SKM-1 (cell line): ENCODE measurements around the gene ZNFX1.
"Not testable (repeated sequence)": the region's sequence is repeated elsewhere in the genome, so short reads cannot be mapped to it uniquely, and the experiment has no call there.

Experiments used
- DNase-seq: peaks from one replicate; lab custom pipeline; 2025; ENCODE audit not compliant: unreplicated experiment; lab: John Stamatoyannopoulos, UW

ZNFX1 gene

GRCh38 chr20:49278036-49278817, at the start of gene ZNFX1:
Gene ZNFX1 (minus strand): TSS chr20:49278057. CDS start chr20:49275839, 2,218 bp downstream.
- DNase-seq = peak; percentile 95

- DNase-seq = no peak
Observed at GRCh38 chr20:49326026-49326425, 48.2 kb upstream of the ZNFX1 start.

GRCh38 chr20:49324306-49324705, 46.4 kb upstream of the ZNFX1 start:
- DNase-seq = no peak

GRCh38 chr20:49323622-49324238, 45.9 kb upstream of the ZNFX1 start:
- no peak for DNase-seq

DNA sequence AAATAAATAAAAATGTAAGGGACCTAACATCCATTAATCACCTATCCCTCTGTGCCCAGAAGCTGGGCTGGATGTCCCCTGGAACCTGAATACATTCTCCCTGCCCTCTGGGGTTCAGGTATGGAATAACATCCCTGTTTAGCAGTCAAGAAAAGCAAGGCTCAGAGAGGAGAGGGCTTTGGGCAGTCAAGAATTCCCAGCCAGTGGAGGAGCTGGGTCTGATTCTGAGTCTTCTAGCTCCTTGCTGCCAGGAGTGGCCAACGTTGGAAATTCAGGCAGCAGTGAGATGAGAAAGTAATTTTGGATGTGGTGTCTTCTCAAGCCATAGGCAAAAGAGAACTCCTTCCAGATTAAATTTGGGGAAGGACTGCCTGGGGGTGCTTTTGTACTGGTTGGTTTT, 42.6 kb upstream of the ZNFX1 start:
- DNase-seq = no peak

- no peak for DNase-seq
Observed at GRCh38 chr20:49319208-49319809, 41.5 kb upstream of the ZNFX1 start.

DNA sequence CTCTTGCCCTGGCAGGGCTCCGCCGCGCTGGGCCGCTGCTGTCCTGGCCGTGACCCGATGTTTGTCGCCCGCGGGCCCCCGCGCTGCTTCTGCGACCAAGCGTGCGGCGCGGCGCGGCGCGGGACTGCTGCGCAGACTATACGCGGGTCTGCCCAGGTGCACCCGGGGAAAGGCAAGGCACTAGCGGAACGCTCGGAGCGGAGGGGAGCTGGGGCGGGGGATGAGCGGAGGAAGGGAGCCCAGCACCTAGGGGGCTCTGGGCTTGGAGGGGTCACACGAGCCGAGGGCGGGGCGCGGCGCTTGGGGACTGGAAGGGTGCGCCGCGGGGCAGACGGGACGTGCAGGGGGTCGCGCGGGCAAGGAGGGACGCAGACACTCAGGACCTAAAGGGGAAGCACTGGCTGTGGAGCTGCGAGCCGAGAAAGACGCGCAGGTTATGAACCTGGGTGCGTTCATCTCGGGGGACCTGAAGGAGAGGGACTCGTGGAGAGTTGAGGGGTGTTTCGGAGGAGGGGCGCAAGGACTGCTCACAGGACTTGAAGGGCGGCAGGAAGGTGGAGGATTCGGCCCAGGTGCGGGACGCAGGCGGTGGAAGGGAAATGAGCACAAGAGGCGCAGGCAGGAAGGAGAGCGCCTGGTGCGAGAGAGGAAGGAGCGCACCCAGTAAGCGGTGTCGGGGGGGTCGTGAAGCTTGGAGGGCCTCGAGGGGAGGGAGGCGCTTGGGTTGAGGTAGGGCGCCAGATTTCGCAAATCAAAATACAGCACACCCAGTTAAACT, 40.8 kb upstream of the ZNFX1 start:
- no peak for DNase-seq

- no peak for DNase-seq
Observed at GRCh38 chr20:49318091-49318429, 40.2 kb upstream of the ZNFX1 start.

GRCh38 chr20:49316704-49317103, 38.8 kb upstream of the ZNFX1 start:
- no peak for DNase-seq

GRCh38 chr20:49315580-49315979, 37.7 kb upstream of the ZNFX1 start:
- DNase-seq = no peak

DNA sequence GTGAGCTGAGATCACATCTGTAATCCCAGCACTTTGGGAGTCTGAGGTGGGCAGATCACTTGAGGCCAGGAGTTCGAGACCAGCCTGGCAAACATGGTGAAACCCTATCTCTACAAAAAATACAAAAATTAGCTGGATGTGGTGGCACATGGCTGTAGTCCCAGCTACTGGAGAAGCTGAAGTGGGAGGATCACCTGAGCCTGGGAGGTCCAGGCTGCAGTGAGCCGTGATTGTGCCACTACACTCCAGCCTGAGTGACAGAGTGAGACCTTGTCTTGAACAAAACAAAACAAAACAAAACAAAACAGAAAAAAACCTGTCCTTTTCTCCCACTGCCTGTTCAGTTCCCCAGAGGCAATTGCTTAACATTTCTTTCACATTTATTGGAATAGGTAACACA, 36.2 kb upstream of the ZNFX1 start:
- DNase-seq = not testable (repeated sequence)

DNA sequence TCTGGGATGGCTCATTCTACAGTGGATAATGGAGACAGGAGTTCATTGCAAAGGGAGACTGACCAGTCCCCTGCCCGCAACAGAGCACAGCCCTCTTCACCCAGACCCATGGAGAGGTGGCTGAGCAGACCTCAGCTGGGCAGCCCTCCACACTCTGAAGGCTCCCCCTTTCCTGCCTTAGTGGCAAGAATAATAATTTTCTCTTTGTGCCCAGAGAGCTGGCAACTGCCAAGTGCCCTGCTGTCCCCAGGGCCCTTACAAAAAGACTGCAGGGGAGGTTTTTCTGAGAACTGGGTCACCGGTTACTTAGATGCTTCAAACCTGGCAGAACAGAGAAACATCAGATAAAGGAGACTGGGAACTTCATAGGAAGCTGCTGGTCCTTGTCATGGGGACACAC, 35.4 kb upstream of the ZNFX1 start:
- DNase-seq = no peak

DNA sequence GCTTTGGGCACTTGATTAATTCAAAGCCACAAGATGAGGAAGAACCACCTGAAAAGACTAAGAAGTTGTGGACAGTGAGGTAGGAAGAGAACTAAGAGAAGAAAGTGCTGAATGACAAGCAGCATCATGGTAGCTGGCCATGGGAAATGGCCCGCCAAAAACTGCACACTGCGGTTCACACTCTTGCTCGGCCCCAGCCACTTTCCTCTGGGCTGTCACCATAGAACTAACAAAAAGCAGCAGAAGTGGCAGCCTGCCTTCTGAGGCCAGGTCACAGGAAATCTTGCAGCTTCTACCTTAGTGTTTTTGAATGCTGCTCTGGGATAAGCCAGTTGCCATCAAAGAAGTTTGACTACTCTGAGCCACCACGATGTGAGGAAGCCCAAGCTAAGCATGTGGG, 34.8 kb upstream of the ZNFX1 start:
- DNase-seq = no peak

GRCh38 chr20:49310705-49311104, 32.8 kb upstream of the ZNFX1 start:
- DNase-seq = no peak

DNA sequence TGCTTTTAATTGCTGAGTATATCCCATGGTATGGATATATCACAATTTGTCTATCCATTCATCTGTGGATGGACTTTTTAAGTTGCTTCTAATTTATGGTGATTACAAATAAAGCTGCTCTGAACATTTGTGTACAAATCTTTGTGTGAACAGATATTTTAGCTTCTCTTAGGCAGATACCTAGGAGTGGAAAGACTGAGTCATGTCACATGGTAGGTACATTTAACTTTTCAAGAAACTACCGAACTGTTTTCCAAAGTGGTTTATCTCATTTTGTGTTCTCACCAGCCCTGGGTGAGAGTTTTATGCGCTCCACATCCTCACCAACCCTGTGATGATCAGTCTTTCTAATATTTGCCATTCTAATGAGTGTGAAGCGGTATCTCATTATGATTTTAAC, 31.0 kb upstream of the ZNFX1 start:
- no peak for DNase-seq

DNA sequence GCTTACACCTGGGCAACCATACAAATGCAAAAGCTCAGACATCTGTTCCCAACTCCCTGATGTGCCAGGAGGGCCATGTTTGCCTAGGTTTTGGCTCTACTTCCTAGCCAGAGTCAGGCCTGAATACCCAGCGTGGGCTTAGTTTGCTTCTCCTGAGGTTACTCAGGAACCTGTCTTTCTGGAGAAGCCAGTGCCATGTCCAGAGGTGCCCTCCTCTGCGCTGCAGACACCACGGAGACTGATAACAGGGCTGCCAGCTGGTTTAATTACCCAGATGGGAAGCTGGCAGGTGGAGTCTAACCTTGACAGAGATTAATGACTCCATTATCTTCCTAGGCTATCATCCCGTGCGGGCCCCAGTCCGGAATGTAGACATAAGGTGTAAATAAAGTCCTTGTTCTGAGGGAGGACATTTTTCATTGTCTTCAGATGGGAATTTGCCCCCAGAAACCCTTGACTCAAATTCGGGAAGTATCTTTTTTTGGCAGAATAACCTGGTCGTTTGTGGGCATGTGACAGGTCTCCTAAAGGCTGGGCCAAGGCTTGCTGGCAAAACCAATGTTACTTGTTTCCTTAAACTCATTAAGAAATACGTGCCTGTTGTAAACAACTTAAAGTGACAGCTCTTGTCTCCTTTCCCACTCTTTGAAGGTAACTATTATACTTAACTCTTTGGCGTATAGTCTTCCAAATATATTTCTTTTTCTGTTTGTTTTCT, 29.2 kb upstream of the ZNFX1 start:
- no peak for DNase-seq

GRCh38 chr20:49303065-49303552, 25.3 kb upstream of the ZNFX1 start:
- no peak for DNase-seq

DNA sequence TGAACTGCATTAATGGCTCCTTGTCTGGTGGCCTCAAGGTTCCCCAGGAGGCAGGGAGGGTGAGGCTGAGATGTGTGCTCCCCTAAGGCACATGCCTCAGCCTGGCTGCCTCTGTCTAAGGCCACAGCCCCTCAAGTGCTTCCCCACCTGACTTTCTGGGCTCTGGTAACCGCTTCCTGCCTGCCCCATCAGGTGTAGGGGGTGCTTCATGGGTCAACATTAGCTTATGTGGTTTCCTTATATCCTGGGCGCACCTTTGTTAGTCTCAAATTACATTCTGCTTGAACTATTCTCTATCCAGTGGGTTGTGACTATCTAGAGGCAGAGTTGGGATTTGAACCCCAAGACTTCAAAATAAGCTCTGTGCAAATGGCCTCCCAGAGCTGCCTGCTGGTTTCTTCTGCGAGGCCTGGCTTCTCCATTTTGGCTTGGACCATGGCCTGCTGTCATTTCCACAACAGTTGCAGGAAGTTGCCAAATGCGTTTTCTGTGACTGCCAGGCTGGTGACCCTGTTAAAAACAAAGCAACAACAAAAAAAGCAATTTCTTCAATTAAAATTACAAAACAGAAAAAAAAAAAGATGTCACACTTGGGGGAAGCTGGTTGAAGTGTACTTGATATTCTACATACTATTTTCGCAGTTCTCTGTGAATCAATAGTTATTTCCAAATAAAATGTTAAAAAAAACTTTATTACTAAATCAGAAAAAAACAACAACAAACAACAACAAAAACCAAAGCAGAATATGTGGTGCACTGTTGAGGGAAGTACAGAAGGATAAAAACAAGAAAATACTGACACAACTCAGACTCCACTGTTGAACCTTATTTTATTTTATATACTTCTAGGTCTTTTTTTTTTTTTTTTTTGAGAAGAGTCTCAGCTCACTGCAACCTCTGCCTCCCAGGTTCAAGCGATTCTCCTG, 20.0 kb upstream of the ZNFX1 start:
- DNase-seq = no peak

DNA sequence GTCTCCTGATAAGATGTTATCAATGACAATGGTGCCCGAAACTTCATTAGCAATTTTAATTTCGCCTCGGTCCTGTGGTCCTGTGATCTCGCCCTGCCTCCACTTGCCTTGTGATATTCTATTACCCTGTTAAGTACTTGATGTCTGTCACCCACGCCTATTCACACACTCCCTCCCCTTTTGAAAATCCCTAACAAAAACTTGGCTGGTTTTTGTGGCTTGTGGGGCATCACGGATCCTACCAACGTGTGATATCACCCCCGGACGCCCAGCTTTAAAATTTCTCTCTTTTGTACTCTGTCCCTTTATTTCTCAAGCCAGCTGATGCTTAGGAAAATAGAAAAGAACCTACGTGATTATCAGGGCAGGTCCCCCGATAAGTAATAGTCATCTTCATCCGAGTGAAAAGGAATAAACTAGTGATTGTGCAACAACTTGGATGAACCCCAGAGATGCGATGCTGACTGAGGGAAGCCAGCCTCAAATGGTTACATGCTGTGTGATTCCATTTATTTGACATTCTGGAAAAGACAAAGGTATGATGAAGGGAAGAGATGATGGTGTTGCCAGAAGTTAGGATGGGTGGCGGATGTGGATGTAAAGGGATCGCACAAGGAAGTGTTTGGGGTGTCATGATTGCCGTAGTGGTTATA, 16.3 kb upstream of the ZNFX1 start:
- DNase-seq = not testable (repeated sequence)
